Skeletal muscle tissue (tissue), 4 donors: ENCODE results near the gene CABLES1. TPM values are rescaled to one million over a fixed set of nuclear protein-coding genes. Genes with fewer than 3 reads are reported as not detected.

Experiments
- H3K27ac ChIP-seq: one replicate; pipeline ENCODE4 v1.7.0; 2013; ENCODE audit warnings: mild to moderate bottlenecking, low read depth, low read length, inconsistent platforms
- H3K27me3 ChIP-seq, 3 donors: one replicate each; pipeline ENCODE4 v1.7.0; 2013; ENCODE audit warnings: low read length in 3 of 3; ENCODE audit not compliant: control insufficient read depth in 3 of 3, insufficient read depth in 3 of 3
- H3K36me3 ChIP-seq, 3 donors: one replicate each; pipeline ENCODE4 v1.7.0; 2013; ENCODE audit warnings: low read length in 3 of 3; ENCODE audit not compliant: control insufficient read depth in 3 of 3, insufficient read depth in 3 of 3
- H3K4me1 ChIP-seq, 3 donors: one replicate each; pipeline ENCODE4 v1.7.0; 2013; ENCODE audit warnings: low read length in 3 of 3, mild to moderate bottlenecking in 3 of 3; ENCODE audit not compliant: control insufficient read depth in 3 of 3, insufficient read depth in 3 of 3
- H3K4me3 ChIP-seq, 3 donors: one replicate each; pipeline ENCODE4 v1.7.0; 2013; ENCODE audit warnings: low read length in 3 of 3
- H3K9ac ChIP-seq, 3 donors: one replicate each; pipeline ENCODE4 v1.7.0; 2013; ENCODE audit warnings: low read length in 3 of 3, mild to moderate bottlenecking in 3 of 3, moderate library complexity in 2 of 3, low read depth in 1 of 3
- H3K9me3 ChIP-seq, 3 donors: one replicate each; pipeline ENCODE4 v1.7.0; 2013; ENCODE audit warnings: low read length in 3 of 3; ENCODE audit not compliant: control insufficient read depth in 3 of 3
- total RNA-seq: library from RNA; depleted of rRNA; stranded (reverse); fragments of >200 nt; gene quantifications from one replicate; pipeline ENCODE4 v1.2.3, GENCODE V29; 2014
- donor health status: Osteomylitis.

The CABLES1 gene
- total RNA-seq, 1 donor from 2014 or later = 4.7 TPM

DNA sequence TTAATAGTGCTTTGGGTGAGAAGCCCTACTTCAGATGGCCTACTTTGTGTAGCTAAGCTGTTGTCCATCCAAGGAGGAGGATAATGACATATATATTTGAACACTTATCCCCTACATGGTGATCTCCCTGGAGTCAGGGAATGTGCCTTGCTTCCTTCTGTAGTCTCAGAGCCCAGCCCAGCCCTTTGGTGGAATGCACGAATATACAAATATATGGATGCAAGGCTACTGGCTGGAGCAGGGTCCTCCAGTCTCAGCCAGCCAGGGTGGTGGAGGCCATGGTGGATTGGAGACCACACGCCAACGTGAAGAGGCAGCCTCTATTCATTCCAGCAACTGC, 167.2 kb downstream of the CABLES1 start:
- no peak overlapping the region for H3K9ac ChIP-seq
- no peak overlapping the region for H3K4me3 ChIP-seq
- H3K27ac ChIP-seq = no peak overlapping the region
- H3K9me3 ChIP-seq = no peaks in the 10 kb centered on the region
- no peaks in the 10 kb centered on the region for H3K36me3 ChIP-seq
- peaks cover 0 to 1% (median 0%) of the 10 kb centered on the region in 3 donors for H3K4me1 ChIP-seq
- no peaks in the 10 kb centered on the region for H3K27me3 ChIP-seq

DNA sequence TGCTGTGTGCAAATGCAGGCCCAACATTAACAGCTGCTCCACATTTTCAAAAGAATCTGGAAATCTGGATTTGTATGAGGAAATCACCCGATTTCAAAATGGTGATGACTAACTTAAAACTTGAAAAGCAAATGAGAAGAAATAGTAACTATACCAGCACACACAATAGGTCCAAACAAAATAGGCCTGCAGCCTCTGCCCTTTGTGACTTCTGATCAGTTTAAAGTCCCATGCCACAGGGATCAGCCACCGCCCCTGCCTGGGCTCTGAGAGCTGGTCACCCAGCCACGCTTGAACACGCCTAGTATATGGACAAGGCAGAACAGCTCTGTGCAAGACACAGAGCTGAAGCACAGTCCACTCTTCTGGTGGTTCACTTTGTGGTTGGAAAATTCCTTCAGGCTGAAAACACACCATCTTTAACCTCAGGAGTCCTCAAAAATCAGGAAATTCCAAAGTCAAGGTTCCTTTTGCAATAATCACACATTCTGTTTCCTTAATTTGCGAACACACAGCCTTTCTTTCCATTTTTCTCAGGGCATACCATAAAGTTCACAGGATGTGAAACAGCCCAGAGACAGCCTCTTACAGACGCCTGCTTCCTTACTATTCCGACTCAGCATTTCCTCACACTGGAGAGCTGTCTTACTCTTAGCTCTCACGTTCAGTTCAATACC, 167.7 kb downstream of the CABLES1 start:
- Histone ChIP-seq H3K4me3 (no peak overlapping the region), H3K36me3 (no peaks in the 10 kb centered on the region), H3K9ac (no peak overlapping the region), H3K4me1 (peaks cover 0 to 6% (median 0%) of the 10 kb centered on the region in 3 donors), H3K9me3 (no peaks in the 10 kb centered on the region), H3K27me3 (no peaks in the 10 kb centered on the region), H3K27ac (no peak overlapping the region)

DNA sequence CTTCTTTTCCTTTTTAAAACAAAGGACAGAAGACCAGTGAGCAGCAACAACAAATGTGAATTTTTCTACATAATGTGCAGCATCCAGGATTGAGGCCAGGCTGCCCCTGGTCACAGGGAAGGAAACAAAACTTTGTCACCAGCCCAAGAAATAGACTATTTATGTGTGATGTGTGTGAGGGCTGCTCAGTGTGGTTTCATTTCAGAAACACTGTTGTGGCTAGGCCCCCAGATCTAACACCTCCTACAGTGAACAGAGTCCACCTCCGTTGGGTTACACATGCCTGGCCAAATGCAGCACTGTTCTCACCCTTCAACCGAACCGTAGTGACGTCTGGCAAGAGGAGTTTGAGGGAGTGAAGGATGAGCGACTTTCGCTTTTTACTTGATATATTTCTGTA, 171.5 kb downstream of the CABLES1 start:
- Histone ChIP-seq H3K9ac (no peak overlapping the region), H3K36me3 (no peaks in the 10 kb centered on the region), H3K4me3 (no peak overlapping the region), H3K4me1 (peaks cover 0 to 8% (median 0%) of the 10 kb centered on the region in 3 donors), H3K27ac (no peak overlapping the region), H3K27me3 (no peaks in the 10 kb centered on the region), H3K9me3 (no peaks in the 10 kb centered on the region)

DNA sequence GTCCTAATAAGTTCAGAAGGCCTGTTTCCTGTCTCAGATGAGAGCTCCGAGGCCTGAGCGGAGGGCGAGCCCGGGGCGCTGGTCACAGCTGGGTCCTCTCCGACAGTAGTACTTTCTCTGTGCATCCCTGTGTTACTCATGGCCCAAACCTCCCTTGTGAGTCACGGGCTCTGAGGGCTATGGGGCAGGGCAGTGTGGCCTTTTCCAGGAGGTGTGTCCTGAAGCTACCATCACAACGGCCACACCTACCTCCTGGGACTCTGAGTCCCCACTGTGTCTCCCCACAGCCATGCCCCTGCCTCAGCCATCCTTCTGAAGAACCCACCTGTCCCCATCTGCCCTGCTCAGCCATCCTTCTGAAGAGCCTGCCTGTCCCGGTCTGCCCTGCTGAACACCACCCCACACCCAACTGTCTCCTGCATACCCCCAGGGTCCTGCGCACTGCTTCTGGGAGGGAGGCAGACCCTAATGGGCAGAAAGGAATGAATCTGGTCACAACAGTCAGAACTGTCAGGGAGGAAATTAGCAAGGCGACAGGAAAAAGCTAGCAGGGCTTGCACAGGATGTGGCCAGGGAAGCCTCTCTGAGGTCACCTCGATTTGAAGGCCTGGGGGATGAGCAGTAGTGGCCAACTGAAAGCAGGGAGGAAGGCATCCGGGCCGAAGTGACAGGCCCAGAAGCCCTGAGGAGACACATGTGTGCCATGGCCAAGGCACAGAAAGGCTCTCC, 172.4 kb downstream of the CABLES1 start:
- no peak overlapping the region for H3K9ac ChIP-seq
- H3K27ac ChIP-seq = no peak overlapping the region
- no peak overlapping the region for H3K4me3 ChIP-seq
- H3K27me3 ChIP-seq = no peaks in the 10 kb centered on the region
- H3K9me3 ChIP-seq = no peaks in the 10 kb centered on the region
- peaks cover 0 to 8% (median 0%) of the 10 kb centered on the region in 3 donors for H3K4me1 ChIP-seq
- H3K36me3 ChIP-seq = no peaks in the 10 kb centered on the region

Other genes starting within 250 kb of the CABLES1 start
- 10.4 TPM for gene RBBP8, start 202.2 kb upstream of the CABLES1 start, total RNA-seq